Measurements from ENCODE around the gene MRGPRF. TPM values are rescaled to one million over a fixed set of nuclear protein-coding genes. Genes with fewer than 3 reads are reported as not detected.

The MRGPRF gene
- total RNA-seq, 4 donors from 2014 or later: 1.8 to 6.7 (median 4.7) TPM

DNA sequence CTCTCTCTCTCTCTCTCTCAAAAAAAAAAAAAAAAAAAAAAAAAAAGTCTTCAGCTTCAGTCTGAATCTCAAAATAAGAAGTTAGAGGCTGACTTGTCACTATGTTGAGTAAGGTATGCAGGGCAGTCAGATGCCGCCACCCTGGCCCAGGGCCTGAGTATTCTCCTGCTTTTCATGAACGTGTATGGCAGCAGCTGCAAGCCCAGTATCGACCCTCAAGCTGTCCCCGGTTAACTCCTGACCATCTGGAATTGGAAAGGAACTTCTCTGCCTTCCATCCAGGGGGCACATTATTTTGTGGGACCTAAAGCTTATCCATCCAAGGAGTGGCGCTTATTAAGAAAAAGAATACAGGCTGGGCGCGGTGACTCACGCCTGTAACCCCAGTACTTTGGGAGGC lies 43.7 kb downstream of the MRGPRF start:
- no peak for ATAC-seq
- in situ Hi-C loops (cut with MboI; ENCODE audit: low sequenced_read_pairs in 4 of 4): no loop called here

GRCh38 chr11:68968306-68969250 lies 44.5 kb downstream of the MRGPRF start:
- intact Hi-C loops (cut with DNase I; ENCODE audit: low total_unique reads) (no loop called here), in situ Hi-C loops (cut with MboI; ENCODE audit: low sequenced_read_pairs in 4 of 4) (no loop called here)
- TF ChIP-seq CTCF (IDR thresholded peaks at IDR 0.05 in 4 of 5, conservative IDR thresholded peaks at IDR 0.05 in 1 of 5) (no peak), POLR2A (IDR thresholded peaks at IDR 0.05) (no peak)
- no peaks in the 10 kb centered on the region for H3K9me3 ChIP-seq
- DNase-seq (no peak), ATAC-seq (no peak)
- no peaks in the 10 kb centered on the region for H3K4me1 ChIP-seq
- peaks cover 0 to 13% (median 0%) of the 10 kb centered on the region in 3 donors for H3K27me3 ChIP-seq
- no peak overlapping the region for H3K4me3 ChIP-seq
- no peak overlapping the region for H3K27ac ChIP-seq
- no peaks in the 10 kb centered on the region for H3K36me3 ChIP-seq

More for the DNA sequence above, 43.7 kb downstream of the MRGPRF start:
- no peaks in the 10 kb centered on the region for H3K36me3 ChIP-seq
- peaks cover 0 to 13% (median 0%) of the 10 kb centered on the region in 3 donors for H3K27me3 ChIP-seq
- H3K9me3 ChIP-seq: no peaks in the 10 kb centered on the region
- H3K4me1 ChIP-seq: no peaks in the 10 kb centered on the region
- TF ChIP-seq CTCF (IDR thresholded peaks at IDR 0.05 in 4 of 5, conservative IDR thresholded peaks at IDR 0.05 in 1 of 5): no peak
- no peak for TF ChIP-seq POLR2A (IDR thresholded peaks at IDR 0.05)
- no peak overlapping the region for H3K27ac ChIP-seq
- intact Hi-C loops (cut with DNase I; ENCODE audit: low total_unique reads): no loop called here
- H3K4me3 ChIP-seq: no peak overlapping the region
- DNase-seq: no peak

GRCh38 chr11:68966894-68967780 lies 45.9 kb downstream of the MRGPRF start:
- H3K36me3 ChIP-seq: no peaks in the 10 kb centered on the region
- DNase-seq (no peak), ATAC-seq (no peak)
- TF ChIP-seq CTCF (IDR thresholded peaks at IDR 0.05 in 4 of 5, conservative IDR thresholded peaks at IDR 0.05 in 1 of 5): no peak
- no peak for TF ChIP-seq POLR2A (IDR thresholded peaks at IDR 0.05)
- no peaks in the 10 kb centered on the region for H3K9me3 ChIP-seq
- no peaks in the 10 kb centered on the region for H3K4me1 ChIP-seq
- in situ Hi-C loops (cut with MboI; ENCODE audit: low sequenced_read_pairs in 4 of 4): no loop called here
- H3K27ac ChIP-seq: no peak overlapping the region
- peaks cover 0 to 13% (median 0%) of the 10 kb centered on the region in 3 donors for H3K27me3 ChIP-seq
- H3K4me3 ChIP-seq: no peak overlapping the region
- intact Hi-C loops (cut with DNase I; ENCODE audit: low total_unique reads): no loop called here

GRCh38 chr11:68965901-68966853 lies 46.9 kb downstream of the MRGPRF start:
- no peak for ATAC-seq
- intact Hi-C loops (cut with DNase I; ENCODE audit: low total_unique reads): no loop called here

More at GRCh38 chr11:68965901-68966853, 46.9 kb downstream of the MRGPRF start:
- DNase-seq: no peak
- Histone ChIP-seq H3K4me3 (no peak overlapping the region), H3K27me3 (peaks cover 0 to 13% (median 0%) of the 10 kb centered on the region in 3 donors), H3K27ac (no peak overlapping the region), H3K4me1 (no peaks in the 10 kb centered on the region), H3K36me3 (no peaks in the 10 kb centered on the region), H3K9me3 (no peaks in the 10 kb centered on the region)
- no peak for TF ChIP-seq POLR2A (IDR thresholded peaks at IDR 0.05)
- TF ChIP-seq CTCF (IDR thresholded peaks at IDR 0.05 in 4 of 5, conservative IDR thresholded peaks at IDR 0.05 in 1 of 5): no peak
- in situ Hi-C loops (cut with MboI; ENCODE audit: low sequenced_read_pairs in 4 of 4): no loop called here

Measured in gastrocnemius medialis (tissue), 4 donors.